GM12875 (cell line): ENCODE data around the gene TMEM254.

Experiments
- H3K4me3 ChIP-seq: one replicate; pipeline ENCODE4 v1.5.1; 2011; ENCODE audit warnings: low read depth, low read length, control low read depth
- TF ChIP-seq, protein P1 (sequence below): IDR thresholded peaks from 2 replicates; pipeline ENCODE4 v1.5.1; 2011; ENCODE audit warnings: low read depth, mild to moderate bottlenecking, control low read depth, inconsistent platforms, low read length, moderate library complexity, borderline replicate concordance; ENCODE audit not compliant: insufficient read depth

TMEM254 gene

DNA sequence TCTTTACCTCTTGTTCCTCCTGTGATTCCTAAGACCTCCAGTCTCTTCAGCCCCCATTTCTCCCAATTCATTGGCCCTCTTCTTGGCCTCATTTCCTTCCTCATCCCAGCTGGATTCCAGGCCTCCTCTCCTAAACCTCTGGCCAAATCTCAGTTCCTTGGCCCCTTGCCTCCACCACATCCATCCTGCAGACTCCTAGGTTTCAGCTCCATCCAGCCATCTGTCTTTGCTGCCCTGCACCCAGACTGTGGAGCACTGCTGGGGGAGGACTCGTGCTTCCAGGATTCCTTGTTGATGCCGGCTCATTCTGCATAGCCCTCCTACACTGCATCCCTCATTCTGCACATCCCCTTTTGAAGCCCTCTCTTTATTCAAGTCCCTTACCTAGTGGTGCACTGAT, 60.8 kb downstream of the TMEM254 start:
- no peak overlapping the region for H3K4me3 ChIP-seq
- TF ChIP-seq, protein P1, sequence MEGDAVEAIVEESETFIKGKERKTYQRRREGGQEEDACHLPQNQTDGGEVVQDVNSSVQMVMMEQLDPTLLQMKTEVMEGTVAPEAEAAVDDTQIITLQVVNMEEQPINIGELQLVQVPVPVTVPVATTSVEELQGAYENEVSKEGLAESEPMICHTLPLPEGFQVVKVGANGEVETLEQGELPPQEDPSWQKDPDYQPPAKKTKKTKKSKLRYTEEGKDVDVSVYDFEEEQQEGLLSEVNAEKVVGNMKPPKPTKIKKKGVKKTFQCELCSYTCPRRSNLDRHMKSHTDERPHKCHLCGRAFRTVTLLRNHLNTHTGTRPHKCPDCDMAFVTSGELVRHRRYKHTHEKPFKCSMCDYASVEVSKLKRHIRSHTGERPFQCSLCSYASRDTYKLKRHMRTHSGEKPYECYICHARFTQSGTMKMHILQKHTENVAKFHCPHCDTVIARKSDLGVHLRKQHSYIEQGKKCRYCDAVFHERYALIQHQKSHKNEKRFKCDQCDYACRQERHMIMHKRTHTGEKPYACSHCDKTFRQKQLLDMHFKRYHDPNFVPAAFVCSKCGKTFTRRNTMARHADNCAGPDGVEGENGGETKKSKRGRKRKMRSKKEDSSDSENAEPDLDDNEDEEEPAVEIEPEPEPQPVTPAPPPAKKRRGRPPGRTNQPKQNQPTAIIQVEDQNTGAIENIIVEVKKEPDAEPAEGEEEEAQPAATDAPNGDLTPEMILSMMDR: no peak

DNA sequence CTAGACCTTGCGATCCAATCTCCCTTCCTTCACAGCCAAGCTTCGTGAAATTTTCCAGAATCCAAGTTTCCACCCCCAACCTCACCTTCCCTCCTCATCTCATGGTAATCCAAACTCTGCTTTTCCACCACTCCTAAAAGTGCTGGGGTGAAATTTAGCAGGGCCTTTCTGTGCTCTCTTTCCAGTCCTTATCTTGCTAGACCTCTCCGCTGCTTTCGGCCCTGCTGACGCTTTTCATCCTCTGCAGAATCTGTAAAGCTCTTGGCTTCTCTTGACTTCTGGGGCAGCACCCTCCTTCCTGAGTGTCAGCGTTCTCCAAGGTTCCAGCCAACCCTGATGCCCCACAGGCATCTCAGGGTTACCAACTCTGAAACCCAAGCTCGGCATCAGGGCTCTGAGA, 61.8 kb downstream of the TMEM254 start:
- TF ChIP-seq, protein P1: no peak
- H3K4me3 ChIP-seq: no peak overlapping the region

DNA sequence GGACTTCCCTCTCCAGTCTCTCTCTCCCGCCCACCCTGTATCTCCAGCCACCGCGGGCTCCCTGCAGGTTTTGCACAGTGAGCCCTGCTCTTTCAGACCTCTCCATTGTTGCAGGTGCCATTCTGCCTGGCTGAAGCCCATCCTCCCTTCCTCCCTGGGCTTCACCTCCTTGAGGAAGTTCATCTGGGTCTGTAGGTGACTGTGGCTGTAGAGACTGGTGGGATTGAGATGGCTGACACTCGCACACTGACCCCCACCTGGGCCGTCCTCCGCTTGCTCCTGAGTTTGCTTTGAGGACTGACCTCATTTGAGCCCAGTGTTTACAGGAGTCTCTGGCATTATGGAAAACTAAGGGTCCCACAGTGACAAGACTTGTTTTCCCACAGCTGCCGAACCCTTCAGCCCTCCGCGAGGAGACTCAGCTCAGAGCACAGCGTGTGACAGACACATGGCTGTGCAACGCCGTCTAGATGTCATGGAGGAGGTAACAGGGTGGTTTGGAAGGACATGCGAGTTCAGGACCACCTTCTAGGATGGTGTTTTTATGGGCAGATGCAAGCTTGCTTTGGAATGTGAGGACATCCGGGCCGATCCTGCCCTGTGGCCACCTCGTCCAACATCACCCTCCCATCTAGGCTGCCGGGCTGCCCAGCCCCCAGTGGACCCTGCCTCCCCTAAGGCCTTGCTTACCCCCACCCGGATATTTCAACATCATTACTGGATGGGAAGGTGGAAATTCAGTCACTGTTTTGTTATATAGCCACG, 63.4 kb downstream of the TMEM254 start:
- TF ChIP-seq, protein P1: no peak
- no peak overlapping the region for H3K4me3 ChIP-seq
